ENCODE data around the gene SF3B3.

The SF3B3 gene

GRCh38 chr16:70523743-70524398, at the start of gene SF3B3:
SF3B3 (plus strand) TSS chr16:70523816; CDS start chr16:70526657, 2,841 bp downstream.
- in situ Hi-C loops (cut with MboI; ENCODE audit: low sequenced_read_pairs), result no loop called here

GRCh38 chr16:70474320-70475053, 49.1 kb upstream of the SF3B3 start:
- in situ Hi-C loops (cut with MboI; ENCODE audit: low sequenced_read_pairs), result no loop called here

GRCh38 chr16:70475054-70475871, 48.4 kb upstream of the SF3B3 start:
- in situ Hi-C loops (cut with MboI; ENCODE audit: low sequenced_read_pairs), result no loop called here

- in situ Hi-C loops (cut with MboI; ENCODE audit: low sequenced_read_pairs), result no loop called here
Measured at GRCh38 chr16:70476272-70477020, 47.2 kb upstream of the SF3B3 start.

GRCh38 chr16:70478169-70478568, 45.4 kb upstream of the SF3B3 start:
- in situ Hi-C loops (cut with MboI; ENCODE audit: low sequenced_read_pairs), result no loop called here

GRCh38 chr16:70478912-70479341, 44.7 kb upstream of the SF3B3 start:
- in situ Hi-C loops (cut with MboI; ENCODE audit: low sequenced_read_pairs), result no loop called here

- in situ Hi-C loops (cut with MboI; ENCODE audit: low sequenced_read_pairs), result no loop called here
Measured at GRCh38 chr16:70480127-70481105, 43.2 kb upstream of the SF3B3 start.

- in situ Hi-C loops (cut with MboI; ENCODE audit: low sequenced_read_pairs), result no loop called here
Measured at GRCh38 chr16:70481929-70482536, 41.6 kb upstream of the SF3B3 start.

GRCh38 chr16:70482624-70483023, 41.0 kb upstream of the SF3B3 start:
- in situ Hi-C loops (cut with MboI; ENCODE audit: low sequenced_read_pairs), result no loop called here

- in situ Hi-C loops (cut with MboI; ENCODE audit: low sequenced_read_pairs), result no loop called here
Measured at GRCh38 chr16:70483426-70483825, 40.2 kb upstream of the SF3B3 start.

- in situ Hi-C loops (cut with MboI; ENCODE audit: low sequenced_read_pairs), result no loop called here
Measured at GRCh38 chr16:70484867-70485266, 38.7 kb upstream of the SF3B3 start.

- in situ Hi-C loops (cut with MboI; ENCODE audit: low sequenced_read_pairs), result no loop called here
Measured at GRCh38 chr16:70490261-70490660, 33.4 kb upstream of the SF3B3 start.

GRCh38 chr16:70493802-70494201, 29.8 kb upstream of the SF3B3 start:
- in situ Hi-C loops (cut with MboI; ENCODE audit: low sequenced_read_pairs), result no loop called here

GRCh38 chr16:70494202-70494770, 29.3 kb upstream of the SF3B3 start:
- in situ Hi-C loops (cut with MboI; ENCODE audit: low sequenced_read_pairs), result no loop called here

- in situ Hi-C loops (cut with MboI; ENCODE audit: low sequenced_read_pairs), result no loop called here
Measured at GRCh38 chr16:70494777-70495176, 28.8 kb upstream of the SF3B3 start.

GRCh38 chr16:70495425-70496182, 28.0 kb upstream of the SF3B3 start:
- in situ Hi-C loops (cut with MboI; ENCODE audit: low sequenced_read_pairs), result no loop called here

- in situ Hi-C loops (cut with MboI; ENCODE audit: low sequenced_read_pairs), result no loop called here
Measured at GRCh38 chr16:70496513-70496912, 27.1 kb upstream of the SF3B3 start.

- in situ Hi-C loops (cut with MboI; ENCODE audit: low sequenced_read_pairs), result no loop called here
Measured at GRCh38 chr16:70508752-70509151, 14.9 kb upstream of the SF3B3 start.
